ENCODE data around the gene KISS1R.

KISS1R gene

GRCh38 chr19:870963-871401, 46.2 kb upstream of the KISS1R start:
- Histone ChIP-seq H3K27me3 (no peaks in the 10 kb centered on the region), H3K9me3 (no peaks in the 10 kb centered on the region), H3K4me1 (peaks cover 10% of the 10 kb centered on the region), H3K4me3 (ENCODE audit: low read depth, low read length) (no peak overlapping the region), H3K36me3 (peaks cover 23% of the 10 kb centered on the region)
- no peak for TF ChIP-seq CTCF (IDR thresholded peaks at IDR 0.05; ENCODE audit: low read depth, low read length)
- DNase-seq = peak; percentile 85

DNA sequence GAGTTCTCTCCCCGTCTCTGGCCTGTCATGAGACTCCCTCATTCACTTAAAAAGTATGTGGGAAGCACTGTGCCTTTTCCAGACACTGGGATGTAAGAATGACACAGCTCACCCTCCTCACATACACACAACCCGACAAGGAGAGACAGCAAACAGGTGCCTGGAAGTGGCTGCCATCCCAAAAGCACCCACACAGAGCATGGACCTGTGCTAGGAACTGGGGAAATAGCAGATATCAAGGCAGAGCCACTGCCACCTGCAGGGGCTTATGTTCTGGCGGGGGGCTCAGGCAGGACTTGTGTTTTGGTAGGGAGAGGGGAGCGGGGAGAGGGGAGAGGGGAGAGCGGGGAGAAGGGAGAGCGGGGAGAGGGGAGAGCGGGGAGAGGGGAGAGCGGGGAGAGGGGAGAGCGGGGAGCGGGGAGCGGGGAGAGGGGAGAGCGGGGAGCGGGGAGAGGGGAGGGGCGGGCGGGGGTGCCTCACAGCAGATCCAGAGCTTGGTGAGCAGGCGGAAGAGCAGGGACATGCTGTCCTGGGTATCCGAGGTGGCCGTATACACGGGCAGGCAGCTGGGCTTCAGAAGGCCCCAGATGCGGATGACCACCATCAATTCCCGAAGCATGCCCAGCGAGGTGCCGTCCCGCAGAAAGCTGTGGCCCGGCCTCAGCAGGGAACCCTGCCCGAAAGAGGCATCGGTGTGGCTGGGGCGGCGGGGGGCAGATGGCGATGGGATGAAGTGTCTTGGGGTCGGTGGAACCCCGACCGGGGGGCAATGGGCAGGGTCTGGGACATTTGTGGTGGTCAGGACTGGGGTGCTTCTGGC, 45.5 kb upstream of the KISS1R start:
- H3K27me3 ChIP-seq = no peaks in the 10 kb centered on the region
- no peaks in the 10 kb centered on the region for H3K9me3 ChIP-seq
- peaks cover 23% of the 10 kb centered on the region for H3K36me3 ChIP-seq
- TF ChIP-seq CTCF (IDR thresholded peaks at IDR 0.05; ENCODE audit: low read depth, low read length) = no peak
- H3K4me1 ChIP-seq = peaks cover 10% of the 10 kb centered on the region
- peak; percentile 49 for DNase-seq
- no peak overlapping the region for H3K4me3 ChIP-seq (ENCODE audit: low read depth, low read length)

- no peaks in the 10 kb centered on the region for H3K27me3 ChIP-seq
- no peaks in the 10 kb centered on the region for H3K9me3 ChIP-seq
- H3K36me3 ChIP-seq = peaks cover 23% of the 10 kb centered on the region
- DNase-seq = peak; percentile 64
- TF ChIP-seq CTCF (IDR thresholded peaks at IDR 0.05; ENCODE audit: low read depth, low read length) = no peak
- no peak overlapping the region for H3K4me3 ChIP-seq (ENCODE audit: low read depth, low read length)
- peaks cover 10% of the 10 kb centered on the region for H3K4me1 ChIP-seq
These were observed 44.7 kb upstream of the KISS1R start for GRCh38 chr19:872266-872951.

DNA sequence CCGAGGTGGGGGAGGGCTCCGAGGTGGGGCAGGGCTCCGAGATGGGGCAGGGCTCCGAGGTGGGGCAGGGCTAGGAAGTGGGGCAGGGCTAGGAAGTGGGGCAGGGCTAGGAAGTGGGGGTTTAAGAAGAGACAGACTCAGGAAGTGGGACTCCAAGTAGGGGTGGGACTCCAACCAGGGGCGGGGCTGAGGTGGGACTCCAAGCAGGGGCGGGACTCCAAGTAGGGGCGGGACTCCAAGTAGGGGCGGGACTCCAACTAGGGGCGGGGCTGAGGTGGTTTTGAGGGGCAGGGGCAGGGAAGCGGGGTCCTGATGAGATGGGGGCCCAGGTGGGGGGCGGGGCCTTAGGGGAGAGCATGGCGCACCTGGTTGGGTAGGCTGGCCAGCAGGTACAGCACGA, 44.0 kb upstream of the KISS1R start:
- H3K4me1 ChIP-seq = peaks cover 10% of the 10 kb centered on the region
- peaks cover 20% of the 10 kb centered on the region for H3K36me3 ChIP-seq
- DNase-seq = no peak

DNA sequence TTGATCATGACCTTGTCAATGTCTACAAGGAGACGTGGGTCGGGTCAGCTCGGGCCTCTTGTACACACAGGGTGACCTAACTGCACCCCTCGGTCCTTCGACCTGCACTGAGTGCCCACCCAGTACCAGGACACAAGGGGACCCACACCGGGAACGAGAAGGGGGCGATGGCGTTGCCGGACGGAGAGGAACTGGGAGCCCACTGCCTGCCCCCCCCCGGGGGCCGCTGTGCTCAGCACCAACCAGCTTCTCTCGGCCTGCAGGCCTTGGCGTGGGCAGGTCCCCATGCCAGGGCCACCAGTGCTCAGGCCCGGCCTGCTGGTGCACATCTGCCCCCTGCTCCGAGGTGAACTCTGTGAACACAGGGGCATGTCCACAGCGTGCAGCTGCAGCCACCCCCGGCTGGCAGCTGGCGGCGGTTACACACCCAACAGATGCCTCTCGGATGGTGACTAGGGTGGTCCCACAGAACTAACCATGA, 43.5 kb upstream of the KISS1R start:
- Histone ChIP-seq H3K27me3 (no peaks in the 10 kb centered on the region), H3K4me3 (ENCODE audit: low read depth, low read length) (no peak overlapping the region), H3K4me1 (peaks cover 10% of the 10 kb centered on the region), H3K36me3 (peaks cover 15% of the 10 kb centered on the region), H3K9me3 (no peaks in the 10 kb centered on the region)
- DNase-seq = no peak
- TF ChIP-seq CTCF (IDR thresholded peaks at IDR 0.05; ENCODE audit: low read depth, low read length) = no peak

More for the DNA sequence above, 44.0 kb upstream of the KISS1R start:
- Histone ChIP-seq H3K9me3 (no peaks in the 10 kb centered on the region), H3K27me3 (no peaks in the 10 kb centered on the region), H3K4me3 (ENCODE audit: low read depth, low read length) (no peak overlapping the region)
- TF ChIP-seq CTCF (IDR thresholded peaks at IDR 0.05; ENCODE audit: low read depth, low read length) = no peak

All from BE2C (cell line).